HG03460 (cell line): ENCODE results near the gene HEPACAM2.

ENCODE experiments used
- ATAC-seq: cut with Tn5 transposase; IDR thresholded peaks from one replicate; pipeline ENCODE4 v1.9.1; 2021; ENCODE audit not compliant: unreplicated experiment

Gene HEPACAM2

GRCh38 chr7:93203496-93203895 is 22.8 kb downstream of the HEPACAM2 start:
- ATAC-seq, result no peak

GRCh38 chr7:93202594-93203250 is 23.5 kb downstream of the HEPACAM2 start:
- no peak for ATAC-seq

GRCh38 chr7:93198472-93198871 is 27.8 kb downstream of the HEPACAM2 start:
- no peak for ATAC-seq

GRCh38 chr7:93196336-93196735 is 29.9 kb downstream of the HEPACAM2 start:
- ATAC-seq, result no peak

GRCh38 chr7:93194386-93194785 is 31.9 kb downstream of the HEPACAM2 start:
- ATAC-seq, result no peak

- no peak for ATAC-seq
These were observed 37.2 kb downstream of the HEPACAM2 start for GRCh38 chr7:93188870-93189634.

GRCh38 chr7:93185303-93186027 is 40.8 kb downstream of the HEPACAM2 start:
- no peak for ATAC-seq

- ATAC-seq, result no peak
These were observed 47.1 kb downstream of the HEPACAM2 start for GRCh38 chr7:93179173-93179572.

- ATAC-seq, result no peak
These were observed 48.1 kb downstream of the HEPACAM2 start for GRCh38 chr7:93178213-93178612.

- ATAC-seq, result no peak
These were observed 49.2 kb downstream of the HEPACAM2 start for GRCh38 chr7:93176992-93177580.

- no peak for ATAC-seq
These were observed 51.0 kb downstream of the HEPACAM2 start for GRCh38 chr7:93175219-93175618.

- no peak for ATAC-seq
These were observed 53.6 kb downstream of the HEPACAM2 start for GRCh38 chr7:93172683-93173082.

- no peak for ATAC-seq
These were observed 54.6 kb downstream of the HEPACAM2 start for GRCh38 chr7:93171606-93172226.

GRCh38 chr7:93165447-93165846 is 60.8 kb downstream of the HEPACAM2 start:
- ATAC-seq, result peak; percentile 97

GRCh38 chr7:93164766-93165165 is 61.5 kb downstream of the HEPACAM2 start:
- no peak for ATAC-seq

GRCh38 chr7:93161181-93161762 is 65.0 kb downstream of the HEPACAM2 start:
- ATAC-seq, result no peak

- ATAC-seq, result no peak
These were observed 65.9 kb downstream of the HEPACAM2 start for GRCh38 chr7:93160410-93160809.

GRCh38 chr7:93159490-93159889 is 66.8 kb downstream of the HEPACAM2 start:
- no peak for ATAC-seq

GRCh38 chr7:93156884-93157283 is 69.4 kb downstream of the HEPACAM2 start:
- no peak for ATAC-seq

GRCh38 chr7:93150200-93150835 is 76.0 kb downstream of the HEPACAM2 start:
- no peak for ATAC-seq
